Measurements from ENCODE around the gene DAP. TPM values are rescaled to one million over a fixed set of nuclear protein-coding genes. Genes with fewer than 3 reads are reported as not detected.
"Not testable (repeated sequence)": the region's sequence is repeated elsewhere in the genome, so short reads cannot be mapped to it uniquely, and the experiment has no call there.

The DAP gene
- total RNA-seq, 2 donors from 2014 or later: 40.1 to 54.5 TPM

GRCh38 chr5:10672146-10673016 lies 88.7 kb downstream of the DAP start:
- H3K27ac Mint-ChIP-seq: no peak overlapping the region
- H3K27me3 Mint-ChIP-seq: no peaks in the 10 kb centered on the region
- H3K4me1 Mint-ChIP-seq: no peaks in the 10 kb centered on the region
- H3K36me3 Mint-ChIP-seq (ENCODE audit: low read depth): no peaks in the 10 kb centered on the region
- DNase-seq (no peak), ATAC-seq (no peak)
- no peaks in the 10 kb centered on the region for H3K9me3 ChIP-seq (ENCODE audit: control insufficient read depth, low read length, poor library complexity, severe bottlenecking)
- H3K4me3 Mint-ChIP-seq: no peak overlapping the region

- DNase-seq: no peak
- no peaks in the 10 kb centered on the region for H3K4me1 Mint-ChIP-seq
Observed at GRCh38 chr5:10671041-10672008, 89.7 kb downstream of the DAP start.

GRCh38 chr5:10669983-10670382 lies 91.1 kb downstream of the DAP start:
- Mint-ChIP-seq H3K27me3 (peaks cover under 1% of the 10 kb centered on the region), H3K4me1 (no peaks in the 10 kb centered on the region), H3K36me3 (ENCODE audit: low read depth) (no peaks in the 10 kb centered on the region), H3K27ac (no peak overlapping the region), H3K4me3 (no peak overlapping the region)
- H3K9me3 ChIP-seq (ENCODE audit: control insufficient read depth, low read length, poor library complexity, severe bottlenecking): no peaks in the 10 kb centered on the region
- ATAC-seq: no peak
- DNase-seq: no peak

More at GRCh38 chr5:10671041-10672008, 89.7 kb downstream of the DAP start:
- ATAC-seq: no peak
- Mint-ChIP-seq H3K4me3 (no peak overlapping the region), H3K27me3 (no peaks in the 10 kb centered on the region), H3K36me3 (ENCODE audit: low read depth) (no peaks in the 10 kb centered on the region), H3K27ac (no peak overlapping the region)
- no peaks in the 10 kb centered on the region for H3K9me3 ChIP-seq (ENCODE audit: control insufficient read depth, low read length, poor library complexity, severe bottlenecking)

GRCh38 chr5:10668697-10669096 lies 92.3 kb downstream of the DAP start:
- no peaks in the 10 kb centered on the region for H3K4me1 Mint-ChIP-seq
- no peaks in the 10 kb centered on the region for H3K9me3 ChIP-seq (ENCODE audit: control insufficient read depth, low read length, poor library complexity, severe bottlenecking)
- no peaks in the 10 kb centered on the region for H3K36me3 Mint-ChIP-seq (ENCODE audit: low read depth)
- no peak overlapping the region for H3K27ac Mint-ChIP-seq
- H3K27me3 Mint-ChIP-seq: peaks cover 7% of the 10 kb centered on the region
- DNase-seq: no peak
- H3K4me3 Mint-ChIP-seq: no peak overlapping the region
- no peak for ATAC-seq

GRCh38 chr5:10667431-10668057 lies 93.5 kb downstream of the DAP start:
- H3K4me1 Mint-ChIP-seq: no peaks in the 10 kb centered on the region
- DNase-seq (no peak), ATAC-seq (no peak)
- H3K27ac Mint-ChIP-seq: no peak overlapping the region
- H3K9me3 ChIP-seq (ENCODE audit: control insufficient read depth, low read length, poor library complexity, severe bottlenecking): no peaks in the 10 kb centered on the region
- H3K27me3 Mint-ChIP-seq: peaks cover 7% of the 10 kb centered on the region
- no peaks in the 10 kb centered on the region for H3K36me3 Mint-ChIP-seq (ENCODE audit: low read depth)
- H3K4me3 Mint-ChIP-seq: no peak overlapping the region

GRCh38 chr5:10666531-10667299 lies 94.3 kb downstream of the DAP start:
- Mint-ChIP-seq H3K4me1 (no peaks in the 10 kb centered on the region), H3K27ac (no peak overlapping the region), H3K36me3 (ENCODE audit: low read depth) (no peaks in the 10 kb centered on the region), H3K4me3 (no peak overlapping the region), H3K27me3 (peaks cover 7% of the 10 kb centered on the region)
- no peak for DNase-seq
- H3K9me3 ChIP-seq (ENCODE audit: control insufficient read depth, low read length, poor library complexity, severe bottlenecking): no peaks in the 10 kb centered on the region
- ATAC-seq: no peak

GRCh38 chr5:10665799-10666198 lies 95.2 kb downstream of the DAP start:
- Mint-ChIP-seq H3K4me3 (no peak overlapping the region), H3K27ac (no peak overlapping the region), H3K4me1 (no peaks in the 10 kb centered on the region), H3K27me3 (peaks cover 7% of the 10 kb centered on the region), H3K36me3 (ENCODE audit: low read depth) (no peaks in the 10 kb centered on the region)
- no peak for ATAC-seq
- no peak for DNase-seq
- no peaks in the 10 kb centered on the region for H3K9me3 ChIP-seq (ENCODE audit: control insufficient read depth, low read length, poor library complexity, severe bottlenecking)

- H3K9me3 ChIP-seq (ENCODE audit: control insufficient read depth, low read length, poor library complexity, severe bottlenecking); H3K36me3 Mint-ChIP-seq (ENCODE audit: low read depth); H3K4me1 Mint-ChIP-seq; H3K27ac Mint-ChIP-seq; DNase-seq; ATAC-seq; H3K27me3 Mint-ChIP-seq; H3K4me3 Mint-ChIP-seq: not testable (repeated sequence)
Observed at GRCh38 chr5:10664180-10664769, 96.8 kb downstream of the DAP start.

GRCh38 chr5:10663489-10664179 lies 97.4 kb downstream of the DAP start:
- DNase-seq (no peak), ATAC-seq (no peak)
- peaks cover 7% of the 10 kb centered on the region for H3K27me3 Mint-ChIP-seq
- no peaks in the 10 kb centered on the region for H3K4me1 Mint-ChIP-seq
- no peak overlapping the region for H3K27ac Mint-ChIP-seq
- no peaks in the 10 kb centered on the region for H3K36me3 Mint-ChIP-seq (ENCODE audit: low read depth)
- H3K9me3 ChIP-seq (ENCODE audit: control insufficient read depth, low read length, poor library complexity, severe bottlenecking): no peaks in the 10 kb centered on the region
- H3K4me3 Mint-ChIP-seq: no peak overlapping the region

- H3K36me3 Mint-ChIP-seq (ENCODE audit: low read depth): no peaks in the 10 kb centered on the region
- no peak overlapping the region for H3K4me3 Mint-ChIP-seq
- no peaks in the 10 kb centered on the region for H3K4me1 Mint-ChIP-seq
- DNase-seq: no peak
- peaks cover 7% of the 10 kb centered on the region for H3K27me3 Mint-ChIP-seq
- no peaks in the 10 kb centered on the region for H3K9me3 ChIP-seq (ENCODE audit: control insufficient read depth, low read length, poor library complexity, severe bottlenecking)
- no peak overlapping the region for H3K27ac Mint-ChIP-seq
- no peak for ATAC-seq
Observed at GRCh38 chr5:10662661-10663488, 98.2 kb downstream of the DAP start.

- Mint-ChIP-seq H3K4me1 (no peaks in the 10 kb centered on the region), H3K27ac (no peak overlapping the region), H3K36me3 (ENCODE audit: low read depth) (no peaks in the 10 kb centered on the region), H3K4me3 (no peak overlapping the region), H3K27me3 (peaks cover 7% of the 10 kb centered on the region)
- DNase-seq (no peak), ATAC-seq (no peak)
- H3K9me3 ChIP-seq (ENCODE audit: control insufficient read depth, low read length, poor library complexity, severe bottlenecking): no peaks in the 10 kb centered on the region
Observed at GRCh38 chr5:10662083-10662482, 99.0 kb downstream of the DAP start.
